ENCODE measurements around the gene PHLDA1. TPM values are rescaled to one million over a fixed set of nuclear protein-coding genes. Genes with fewer than 3 reads are reported as not detected.

PHLDA1 gene
- total and polyA plus RNA-seq, 2 of the 13 experiments (the other 11 are each of a cell fraction or from before 2014, with no cell fraction given) = 33.8 to 41.0 TPM

DNA sequence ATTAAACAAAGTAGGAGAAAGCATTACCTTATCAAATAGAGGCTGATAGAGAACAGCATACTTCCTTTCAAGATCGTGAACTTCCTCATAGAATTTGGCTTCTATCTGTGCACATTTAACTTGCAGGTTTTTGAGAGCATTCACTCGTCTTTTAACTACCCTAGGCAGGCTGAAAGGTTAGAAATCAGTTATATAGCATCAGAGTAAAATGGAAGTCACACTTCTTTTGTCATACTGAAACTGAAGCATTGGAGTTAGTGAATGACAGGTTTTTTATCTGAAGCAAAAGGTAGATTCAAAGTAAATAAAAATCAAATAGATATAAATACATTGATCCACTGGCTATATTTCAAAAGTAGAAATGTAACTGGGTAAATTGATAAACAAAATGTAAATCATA, 28.5 kb upstream of the PHLDA1 start:
- H3K4me3 ChIP-seq (replicated peaks in 1 of 3; ENCODE audit: insufficient read depth in 1 of 3, low read depth in 2 of 3, low read length in 3 of 3) = no peak overlapping the region
- H3K4me1 ChIP-seq (ENCODE audit: insufficient read depth, low read length) = no peaks in the 10 kb centered on the region
- in situ Hi-C loops (cut with HindIII; ENCODE audit: extremely low pct_ligation_motif_present, low pct_unique_long_range_greater_than_20kb) (no loop called here), intact Hi-C loops (cut with micrococcal nuclease; ENCODE audit: unreplicated experiment) (no loop called here)
- peaks cover 39% of the 10 kb centered on the region for H3K79me2 ChIP-seq (ENCODE audit: insufficient read depth, low read length)
- 0 out of 2 replicates have a peak, but pooled peaks cover 2% of the 10 kb centered on the region for H4K20me1 ChIP-seq (ENCODE audit: insufficient read depth, low read length)
- TF ChIP-seq ZSCAN22 (CRISPR knock-in tag; IDR thresholded peaks at IDR 0.05) (no peak), NCOA2 (CRISPR knock-in tag; IDR thresholded peaks at IDR 0.05) (no peak), SPEN (CRISPR knock-in tag; IDR thresholded peaks at IDR 0.05; ENCODE audit: low read depth) (no peak), ZNF180 (CRISPR knock-in tag; IDR thresholded peaks at IDR 0.05; ENCODE audit: borderline replicate concordance, low read depth) (no peak), KLF15 (CRISPR knock-in tag; IDR thresholded peaks at IDR 0.05; ENCODE audit: borderline replicate concordance) (no peak)
- no peak overlapping the region for H3K4me2 ChIP-seq (ENCODE audit: low read depth, low read length)
- ChIA-PET CTCF (ENCODE audit: low intra/inter-chr PET ratio, low total read pairs) (no interaction called here), POLR2A (no interaction called here)
- no peaks in the 10 kb centered on the region for H3K27me3 ChIP-seq (ENCODE audit: control insufficient read depth in 1 of 2, insufficient read depth in 2 of 2, low read length in 2 of 2)
- no peak for DNase-seq (ENCODE audit: low spot score)
- no peak for FAIRE-seq
- 74% methylated on average over 2 of the region's 2 CpGs for WGBS (ENCODE audit: low lambda C conversion rate)
- H3K36me3 ChIP-seq (replicated peaks in 1 of 2; ENCODE audit: control insufficient read depth in 1 of 2, insufficient read depth in 2 of 2, low read length in 2 of 2) = peaks cover 10 to 68% of the 10 kb centered on the region in 2 experiments
- peaks cover 5% of the 10 kb centered on the region; the same call in 1 of the 2 replicates for H3K9me3 ChIP-seq (ENCODE audit: low read length)
- no peak overlapping the region for H3K9ac ChIP-seq (ENCODE audit: insufficient read depth, low read depth, low read length)
- ATAC-seq = no peak
- no peak overlapping the region for H2AFZ ChIP-seq (ENCODE audit: low read length)
- no TSS peak for BruUV-seq (replicated peaks)
- H3K27ac ChIP-seq (ENCODE audit: extremely low read length, insufficient read depth, low read length) = no peak overlapping the region

- H3K27me3 ChIP-seq (ENCODE audit: control insufficient read depth in 1 of 2, insufficient read depth in 2 of 2, low read length in 2 of 2) = no peaks in the 10 kb centered on the region
- POLR2A ChIA-PET = no interaction called here
Observed at GRCh38 chr12:76057326-76057725, 25.8 kb upstream of the PHLDA1 start.

More at GRCh38 chr12:76057326-76057725, 25.8 kb upstream of the PHLDA1 start:
- intact Hi-C loops (cut with micrococcal nuclease; ENCODE audit: unreplicated experiment) = no loop called here
- DNase-seq (ENCODE audit: low spot score) = no peak
- H3K27ac ChIP-seq (ENCODE audit: extremely low read length, insufficient read depth, low read length) = no peak overlapping the region
- peaks cover 11% of the 10 kb centered on the region for H3K79me2 ChIP-seq (ENCODE audit: insufficient read depth, low read length)
- no peak overlapping the region for H3K9ac ChIP-seq (ENCODE audit: insufficient read depth, low read depth, low read length)
- no peak overlapping the region for H2AFZ ChIP-seq (ENCODE audit: low read length)
- H3K36me3 ChIP-seq (replicated peaks in 1 of 2; ENCODE audit: control insufficient read depth in 1 of 2, insufficient read depth in 2 of 2, low read length in 2 of 2) = peaks cover 18 to 64% of the 10 kb centered on the region in 2 experiments
- CTCF ChIA-PET (ENCODE audit: low intra/inter-chr PET ratio, low total read pairs) = no interaction called here
- no peak overlapping the region for H3K4me2 ChIP-seq (ENCODE audit: low read depth, low read length)
- no peak for ATAC-seq
- H3K4me3 ChIP-seq (replicated peaks in 1 of 3; ENCODE audit: insufficient read depth in 1 of 3, low read depth in 2 of 3, low read length in 3 of 3) = no peak overlapping the region
- no peaks in the 10 kb centered on the region for H3K4me1 ChIP-seq (ENCODE audit: insufficient read depth, low read length)
- H3K9me3 ChIP-seq (ENCODE audit: low read length) = no peaks in the 10 kb centered on the region
- no peak for FAIRE-seq
- WGBS (ENCODE audit: low lambda C conversion rate) = 98% methylated on average over 7 of the region's 7 CpGs
- in situ Hi-C loops (cut with HindIII; ENCODE audit: extremely low pct_ligation_motif_present, low pct_unique_long_range_greater_than_20kb) = no loop called here
- 0 out of 2 replicates have a peak, but pooled peaks cover 2% of the 10 kb centered on the region for H4K20me1 ChIP-seq (ENCODE audit: insufficient read depth, low read length)
- no TSS peak for BruUV-seq (replicated peaks)
- TF ChIP-seq TCF12 (IDR thresholded peaks at IDR 0.05) (no peak), TCF12 (CRISPR knock-in tag; IDR thresholded peaks at IDR 0.05) (no peak), NFATC3 (CRISPR knock-in tag; IDR thresholded peaks at IDR 0.05) (no peak), E2F1 (CRISPR knock-in tag; IDR thresholded peaks at IDR 0.05) (no peak), ZBTB21 (CRISPR knock-in tag; IDR thresholded peaks at IDR 0.05) (no peak), TCF7 (IDR thresholded peaks at IDR 0.05; ENCODE audit: low read depth) (no peak), NONO (IDR thresholded peaks at IDR 0.05) (no peak), NONO (CRISPR knock-in tag; conservative IDR thresholded peaks at IDR 0.05) (no peak), KDM2A (CRISPR knock-in tag; IDR thresholded peaks at IDR 0.05; ENCODE audit: borderline replicate concordance, low read depth) (no peak)
- TF ChIP-seq, protein P1, sequence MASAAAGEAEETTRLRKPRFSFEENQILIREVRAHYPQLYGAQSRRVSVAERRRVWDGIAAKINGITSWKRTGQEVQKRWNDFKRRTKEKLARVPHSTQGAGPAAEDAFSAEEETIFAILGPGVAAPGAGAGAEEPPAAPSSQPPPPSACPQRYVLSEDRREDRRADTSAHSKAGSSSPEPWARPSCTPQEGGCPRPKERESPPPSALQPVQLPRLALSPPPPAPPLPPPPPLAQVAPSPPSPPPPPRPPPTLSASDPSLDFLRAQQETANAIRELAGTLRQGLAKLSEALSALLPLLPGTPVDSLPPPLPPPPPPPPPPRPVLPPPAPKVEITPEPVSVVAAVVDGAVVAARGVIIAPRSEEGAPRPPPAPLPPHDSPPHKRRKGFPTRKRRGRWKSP (CRISPR knock-in tag; IDR thresholded peaks at IDR 0.05) = no peak
